Superior temporal gyrus (tissue), 1 donor: Measurements from ENCODE around the gene TYMS.

Experiments used
- DNase-seq: peaks from one replicate; pipeline ENCODE4 v3.0.0-alpha.2; 2016; ENCODE audit errors: extremely low spot score

TYMS gene

GRCh38 chr18:657311-658000 lies at the start of gene TYMS:
Gene TYMS, plus strand, starts transcription at chr18:657653. Its CDS starts 90 bp downstream, at chr18:657743.
- peak; percentile 40 for DNase-seq

GRCh38 chr18:607930-608329 lies 49.5 kb upstream of the TYMS start:
- no peak for DNase-seq

GRCh38 chr18:610214-610928 lies 47.1 kb upstream of the TYMS start:
- no peak for DNase-seq

GRCh38 chr18:612156-612555 lies 45.3 kb upstream of the TYMS start:
- no peak for DNase-seq

- DNase-seq = no peak
These were observed 43.3 kb upstream of the TYMS start for GRCh38 chr18:614193-614592.

GRCh38 chr18:615092-615521 lies 42.3 kb upstream of the TYMS start:
- no peak for DNase-seq

GRCh38 chr18:615773-616172 lies 41.7 kb upstream of the TYMS start:
- DNase-seq = no peak

- DNase-seq = peak; percentile 83
These were observed 41.0 kb upstream of the TYMS start for GRCh38 chr18:616380-616995.

- DNase-seq = no peak
These were observed 39.4 kb upstream of the TYMS start for GRCh38 chr18:617970-618504.

- DNase-seq = no peak
These were observed 38.8 kb upstream of the TYMS start for GRCh38 chr18:618618-619017.

GRCh38 chr18:621291-622043 lies 36.0 kb upstream of the TYMS start:
- no peak for DNase-seq

- DNase-seq = no peak
These were observed 35.2 kb upstream of the TYMS start for GRCh38 chr18:622289-622688.

- peak; percentile 89 for DNase-seq
These were observed 33.5 kb upstream of the TYMS start for GRCh38 chr18:623761-624620.

- DNase-seq = no peak
These were observed 30.2 kb upstream of the TYMS start for GRCh38 chr18:627231-627630.

- DNase-seq = no peak
These were observed 27.9 kb upstream of the TYMS start for GRCh38 chr18:629269-630150.

GRCh38 chr18:631560-631959 lies 25.9 kb upstream of the TYMS start:
- no peak for DNase-seq

- DNase-seq = no peak
These were observed 22.9 kb upstream of the TYMS start for GRCh38 chr18:634551-635045.

GRCh38 chr18:635171-635570 lies 22.3 kb upstream of the TYMS start:
- no peak for DNase-seq

- DNase-seq = no peak
These were observed 16.2 kb upstream of the TYMS start for GRCh38 chr18:641224-641623.
